Subcutaneous abdominal adipose tissue (tissue), 5 donors: ENCODE measurements around the gene SURF1.

ENCODE experiments used
- H3K27ac ChIP-seq: one replicate; pipeline ENCODE4 v1.7.0; 2013; ENCODE audit warnings: low read depth, mild to moderate bottlenecking, inconsistent platforms, low read length, moderate library complexity
- H3K27me3 ChIP-seq, 5 donors: one replicate each; pipeline ENCODE4 v1.7.0; 2013; ENCODE audit warnings: low read length in 5 of 5, inconsistent platforms in 1 of 5; ENCODE audit not compliant: control insufficient read depth in 5 of 5, insufficient read depth in 4 of 5
- H3K36me3 ChIP-seq, 5 donors: one replicate each; pipeline ENCODE4 v1.7.0; 2013; ENCODE audit warnings: low read length in 5 of 5; ENCODE audit not compliant: control insufficient read depth in 5 of 5, insufficient read depth in 5 of 5
- H3K4me1 ChIP-seq, 5 donors: one replicate each; pipeline ENCODE4 v1.7.0; 2013; ENCODE audit warnings: low read length in 5 of 5, mild to moderate bottlenecking in 3 of 5, moderate library complexity in 1 of 5; ENCODE audit not compliant: control insufficient read depth in 5 of 5, insufficient read depth in 5 of 5
- H3K4me3 ChIP-seq, 5 donors: one replicate each; pipeline ENCODE4 v1.7.0; 2013; ENCODE audit warnings: low read length in 5 of 5, low read depth in 1 of 5
- H3K9ac ChIP-seq, 5 donors: one replicate each; pipeline ENCODE4 v1.7.0; 2013; ENCODE audit warnings: low read length in 5 of 5, mild to moderate bottlenecking in 4 of 5, moderate library complexity in 3 of 5
- H3K9me3 ChIP-seq, 5 donors: one replicate each; pipeline ENCODE4 v1.7.0; 2013; ENCODE audit warnings: low read length in 5 of 5; ENCODE audit not compliant: control insufficient read depth in 5 of 5
- donor health status: healthy.
- donor health status: healthy.
- donor health status: healthy.
- donor health status: healthy.
- donor health status: healthy.

The SURF1 gene

GRCh38 chr9:133375724-133376654 is 19.7 kb upstream of the SURF1 start, which contains the start of the genes STKLD1 and SURF4:
TSS of gene STKLD1 (plus strand) at chr9:133376366. CDS start at chr9:133376474, 108 bp downstream.
TSS of gene SURF4 (minus strand) at chr9:133376060. CDS start at chr9:133375969, 91 bp downstream.
- Histone ChIP-seq H3K9ac (peak within 1 kb of the TSS; percentile 40 to 100 (median 96)), H3K27ac (peak within 1 kb of the TSS; percentile 74), H3K36me3 (peaks cover 0 to 8% (median 5%) of the 10 kb centered on the region in 5 donors), H3K4me3 (peak within 1 kb of the TSS; percentile 75 to 98 (median 88)), H3K27me3 (no peaks in the 10 kb centered on the region), H3K4me1 (peaks cover 10 to 56% (median 47%) of the 10 kb centered on the region in 5 donors), H3K9me3 (peaks cover 0 to 8% (median 2%) of the 10 kb centered on the region in 5 donors)

GRCh38 chr9:133375116-133375723 is 18.9 kb upstream of the SURF1 start:
- peaks cover 14 to 64% (median 55%) of the 10 kb centered on the region in 5 donors for H3K4me1 ChIP-seq
- peak overlapping the region; percentile 74 for H3K27ac ChIP-seq
- peaks cover 0 to 14% (median 9%) of the 10 kb centered on the region in 5 donors for H3K36me3 ChIP-seq

GRCh38 chr9:133374612-133375115 is 18.4 kb upstream of the SURF1 start:
- Histone ChIP-seq H3K27ac (peak overlapping the region; percentile 74), H3K36me3 (peaks cover 0 to 20% (median 15%) of the 10 kb centered on the region in 5 donors), H3K9ac (peak overlapping the region; percentile 40 to 100 (median 96)), H3K4me3 (peak overlapping the region; percentile 75 to 98 (median 88)), H3K9me3 (peaks cover 0 to 8% (median 2%) of the 10 kb centered on the region in 5 donors), H3K27me3 (no peaks in the 10 kb centered on the region), H3K4me1 (peaks cover 14 to 70% (median 60%) of the 10 kb centered on the region in 5 donors)

More at GRCh38 chr9:133375116-133375723, 18.9 kb upstream of the SURF1 start:
- Histone ChIP-seq H3K27me3 (no peaks in the 10 kb centered on the region), H3K9me3 (peaks cover 0 to 8% (median 2%) of the 10 kb centered on the region in 5 donors), H3K4me3 (peak overlapping the region; percentile 75 to 98 (median 88)), H3K9ac (peak overlapping the region; percentile 40 to 100 (median 96))

GRCh38 chr9:133372144-133372543 is 15.9 kb upstream of the SURF1 start:
- peaks cover 0 to 33% (median 24%) of the 10 kb centered on the region in 5 donors for H3K36me3 ChIP-seq
- H3K4me1 ChIP-seq = peaks cover 28 to 88% (median 84%) of the 10 kb centered on the region in 5 donors
- no peaks in the 10 kb centered on the region for H3K27me3 ChIP-seq
- peak overlapping the region in 3 of 5 donors; percentile 22 to 39 (median 36) for H3K9ac ChIP-seq
- peak overlapping the region; percentile 74 for H3K27ac ChIP-seq
- peak overlapping the region in 3 of 5 donors; percentile 3 to 14 (median 7) for H3K4me3 ChIP-seq
- H3K9me3 ChIP-seq = no peaks in the 10 kb centered on the region

GRCh38 chr9:133371261-133371711 is 15.0 kb upstream of the SURF1 start:
- Histone ChIP-seq H3K9me3 (no peaks in the 10 kb centered on the region), H3K27me3 (no peaks in the 10 kb centered on the region), H3K4me3 (peak overlapping the region in 1 of 5 donors; percentile 3), H3K9ac (peak overlapping the region in 3 of 5 donors; percentile 16 to 30 (median 22)), H3K4me1 (peaks cover 28 to 87% (median 76%) of the 10 kb centered on the region in 5 donors), H3K27ac (peak overlapping the region; percentile 74), H3K36me3 (peaks cover 0 to 42% (median 33%) of the 10 kb centered on the region in 5 donors)

- peaks cover 4 to 48% (median 39%) of the 10 kb centered on the region in 5 donors for H3K36me3 ChIP-seq
- no peak overlapping the region for H3K4me3 ChIP-seq
- no peak overlapping the region for H3K9ac ChIP-seq
- H3K4me1 ChIP-seq = peaks cover 28 to 86% (median 75%) of the 10 kb centered on the region in 5 donors
- H3K27me3 ChIP-seq = no peaks in the 10 kb centered on the region
- H3K9me3 ChIP-seq = no peaks in the 10 kb centered on the region
- no peak overlapping the region for H3K27ac ChIP-seq
Measured at GRCh38 chr9:133370685-133371084, 14.4 kb upstream of the SURF1 start.

- Histone ChIP-seq H3K9ac (peak overlapping the region in 2 of 5 donors; percentile 24 to 28), H3K36me3 (peaks cover 6 to 54% (median 46%) of the 10 kb centered on the region in 5 donors), H3K27ac (no peak overlapping the region), H3K4me1 (peaks cover 28 to 83% (median 73%) of the 10 kb centered on the region in 5 donors), H3K4me3 (no peak overlapping the region), H3K9me3 (no peaks in the 10 kb centered on the region), H3K27me3 (no peaks in the 10 kb centered on the region)
Measured at GRCh38 chr9:133369933-133370332, 13.6 kb upstream of the SURF1 start.

- Histone ChIP-seq H3K27ac (peak overlapping the region; percentile 75), H3K4me3 (no peak overlapping the region), H3K36me3 (peaks cover 6 to 58% (median 50%) of the 10 kb centered on the region in 5 donors), H3K4me1 (peaks cover 28 to 78% (median 69%) of the 10 kb centered on the region in 5 donors), H3K27me3 (no peaks in the 10 kb centered on the region), H3K9me3 (no peaks in the 10 kb centered on the region), H3K9ac (peak overlapping the region in 2 of 5 donors; percentile 24 to 28)
Measured at GRCh38 chr9:133369422-133369821, 13.1 kb upstream of the SURF1 start.

- peak overlapping the region; percentile 75 for H3K27ac ChIP-seq
- peaks cover 28 to 67% (median 61%) of the 10 kb centered on the region in 5 donors for H3K4me1 ChIP-seq
- peaks cover 6 to 69% (median 59%) of the 10 kb centered on the region in 5 donors for H3K36me3 ChIP-seq
- H3K9me3 ChIP-seq = no peaks in the 10 kb centered on the region
- H3K4me3 ChIP-seq = peak overlapping the region in 3 of 5 donors; percentile 6 to 22 (median 6)
- no peaks in the 10 kb centered on the region for H3K27me3 ChIP-seq
- H3K9ac ChIP-seq = peak overlapping the region in 2 of 5 donors; percentile 17 to 21
Measured at GRCh38 chr9:133368249-133368881, 12.1 kb upstream of the SURF1 start.
